GM23338 (cell line): ENCODE measurements around the gene OR1E2. TPM values are rescaled to one million over a fixed set of nuclear protein-coding genes. Genes with fewer than 3 reads are reported as not detected.

Experiments
- ATAC-seq: fragments of 200-7000 bp; cut with Tn5 transposase; 3 replicates; pipeline ENCODE4 v1.9.1; 2020
- DNase-seq: peaks from one replicate; pipeline ENCODE4 v3.0.0-alpha.2; 2015; ENCODE audit warnings: low spot score
- H2AFZ ChIP-seq: fragments of 200-600 bp; sonication (generic); 2 replicates; pipeline ENCODE4 v1.8.0; 2016; ENCODE audit warnings: antibody characterized with exemption, mild to moderate bottlenecking, moderate library complexity
- H3F3A ChIP-seq: fragments of 200-600 bp; sonication (generic); replicated peaks from 2 replicates; pipeline ENCODE4 v1.8.0; 2017; ENCODE audit warnings: antibody characterized with exemption, mixed run types, low read depth
- H3K27ac ChIP-seq: fragments of 200-600 bp; sonication (generic); 2 replicates; pipeline ENCODE4 v1.6.1; 2016; ENCODE audit warnings: low read depth
- H3K27me3 ChIP-seq: fragments of 200-600 bp; sonication (generic); 2 replicates; pipeline ENCODE4 v1.8.0; 2016; ENCODE audit warnings: mild to moderate bottlenecking, mixed run types, moderate library complexity; ENCODE audit not compliant: insufficient read depth
- H3K36me3 ChIP-seq: fragments of 200-600 bp; sonication (generic); 2 replicates; pipeline ENCODE4 v1.8.0; 2016; ENCODE audit warnings: mild to moderate bottlenecking; ENCODE audit not compliant: insufficient read depth
- H3K4me1 ChIP-seq: fragments of 200-600 bp; sonication (generic); 2 replicates; pipeline ENCODE4 v1.8.0; 2016; ENCODE audit warnings: mild to moderate bottlenecking, moderate library complexity; ENCODE audit not compliant: insufficient read depth
- H3K4me2 ChIP-seq: fragments of 200-600 bp; sonication (generic); 2 replicates; pipeline ENCODE4 v1.7.1; 2017; ENCODE audit warnings: mixed run types
- H3K4me3 ChIP-seq: fragments of 200-600 bp; sonication (generic); 2 replicates; pipeline ENCODE4 v1.6.1; 2016; ENCODE audit warnings: mixed run types
- H3K79me2 ChIP-seq: fragments of 200-600 bp; sonication (generic); replicated peaks from 2 replicates; pipeline ENCODE4 v1.8.0; 2017; ENCODE audit warnings: mild to moderate bottlenecking; ENCODE audit not compliant: insufficient read depth
- H3K9me2 ChIP-seq: fragments of 200-600 bp; sonication (generic); 2 replicates; pipeline ENCODE4 v1.8.0; 2017; ENCODE audit not compliant: insufficient read depth
- H4K20me1 ChIP-seq: fragments of 200-600 bp; sonication (generic); replicated peaks from 2 replicates; pipeline ENCODE4 v1.8.0; 2017; ENCODE audit warnings: mild to moderate bottlenecking; ENCODE audit not compliant: insufficient read depth
- H3K27ac Mint-ChIP-seq: 2 replicates; pipeline ENCODE4 v1.8.0; 2020; ENCODE audit warnings: inconsistent platforms, mild to moderate bottlenecking, moderate library complexity, mixed read lengths
- H3K27me3 Mint-ChIP-seq: 3 replicates; pipeline ENCODE4 v1.8.0; 2022; ENCODE audit warnings: low read depth, mild to moderate bottlenecking, moderate library complexity, mixed read lengths, inconsistent platforms; ENCODE audit not compliant: insufficient read depth, poor library complexity
- H3K36me3 Mint-ChIP-seq: 3 replicates; pipeline ENCODE4 v1.8.0; 2021; ENCODE audit warnings: low read depth, mild to moderate bottlenecking, inconsistent platforms, moderate library complexity, mixed read lengths
- H3K4me1 Mint-ChIP-seq: 3 replicates; pipeline ENCODE4 v1.8.0; 2020; ENCODE audit warnings: mild to moderate bottlenecking, inconsistent platforms, mixed read lengths
- H3K4me3 Mint-ChIP-seq: 3 replicates; pipeline ENCODE4 v1.8.0; 2021; ENCODE audit warnings: moderate library complexity, mild to moderate bottlenecking, inconsistent platforms, mixed read lengths
- H3K9me3 Mint-ChIP-seq: 3 replicates; pipeline ENCODE4 v1.8.0; 2020; ENCODE audit warnings: moderate library complexity, mild to moderate bottlenecking, inconsistent platforms, mixed read lengths
- CREB1 ChIP-seq: fragments of 250-450 bp; sonication (Bioruptor Pico); IDR thresholded peaks from 2 replicates; pipeline ENCODE4 v1.5.0; 2020; ENCODE audit warnings: low read depth, mild to moderate bottlenecking, moderate library complexity
- ETS1 ChIP-seq: IDR thresholded peaks from 2 replicates; pipeline ENCODE4 v1.6.1; 2016; ENCODE audit warnings: antibody characterized with exemption
- EZH2 ChIP-seq: fragments of 200-600 bp; sonication (generic); IDR thresholded peaks from one replicate; pipeline ENCODE4 v1.8.0; 2017; ENCODE audit warnings: antibody characterized with exemption, mild to moderate bottlenecking, low read depth; ENCODE audit not compliant: unreplicated experiment
- EZH2phosphoT487 ChIP-seq: fragments of 200-600 bp; sonication (generic); IDR thresholded peaks from one replicate; pipeline ENCODE4 v1.8.1; 2018; ENCODE audit warnings: antibody characterized with exemption; ENCODE audit not compliant: unreplicated experiment
- JUNB ChIP-seq: IDR thresholded peaks from one replicate; pipeline ENCODE4 v1.6.1; 2016; ENCODE audit warnings: antibody characterized with exemption; ENCODE audit not compliant: unreplicated experiment
- NANOG ChIP-seq: IDR thresholded peaks from 2 replicates; pipeline ENCODE4 v1.6.1; 2016; ENCODE audit warnings: antibody characterized with exemption, borderline replicate concordance
- POLR2AphosphoS5 ChIP-seq: IDR thresholded peaks from 2 replicates; pipeline ENCODE4 v1.6.1; 2016; ENCODE audit warnings: antibody characterized with exemption, low read depth
- STAT1 ChIP-seq: IDR thresholded peaks from one replicate; pipeline ENCODE4 v1.6.1; 2016; ENCODE audit warnings: antibody characterized with exemption; ENCODE audit not compliant: unreplicated experiment
- ZNF114 ChIP-seq: fragments of 250-450 bp; sonication (Bioruptor Pico); IDR thresholded peaks from 2 replicates; pipeline ENCODE4 v1.5.0; 2020; ENCODE audit warnings: mild to moderate bottlenecking, moderate library complexity
- ZNF331 ChIP-seq: fragments of 250-450 bp; sonication (Bioruptor Pico); IDR thresholded peaks from 2 replicates; pipeline ENCODE4 v1.5.0; 2020; ENCODE audit warnings: low read depth, mild to moderate bottlenecking, moderate library complexity
- ZNF462 ChIP-seq: fragments of 250-450 bp; sonication (Bioruptor Pico); IDR thresholded peaks from 2 replicates; pipeline ENCODE4 v1.5.0; 2020; ENCODE audit warnings: mild to moderate bottlenecking, moderate library complexity
- long read RNA-seq: library from polyadenylated mRNA; unstranded; transcript quantifications from one replicate; pipeline ENCODE4 v2.0.0, GENCODE V29; 2020; ENCODE audit not compliant: unreplicated experiment
- polyA plus RNA-seq: library from polyadenylated mRNA; unstranded; fragments of >200 nt; fragmentation: Nextera tagmentation; extraction: Ambion mirVana; gene quantifications from 2 replicates; pipeline ENCODE4 v1.2.1, GENCODE V29; 2016
- total RNA-seq: library from RNA; depleted of rRNA; stranded (reverse); fragments of >200 nt; shearing (Covaris generic); gene quantifications from 2 replicates; pipeline ENCODE4 v1.2.3, GENCODE V29; 2014; rRNA removed
- TF ChIP-seq, protein P1 (sequence below): IDR thresholded peaks from one replicate; pipeline ENCODE4 v1.6.1; 2018; ENCODE audit warnings: antibody characterized with exemption; ENCODE audit not compliant: unreplicated experiment
- TF ChIP-seq, protein P2 (sequence below), 2 experiments: fragments of 200-600 bp in 1 of 2; sonication (generic) in 1 of 2; conservative IDR thresholded peaks; 2 replicates each; pipeline versions ENCODE4 v1.5.1 to v1.6.1; 2016 to 2017; ENCODE audit warnings: antibody characterized with exemption in 2 of 2, low read depth in 2 of 2, mild to moderate bottlenecking in 2 of 2, moderate library complexity in 1 of 2

The OR1E2 gene, protein sequence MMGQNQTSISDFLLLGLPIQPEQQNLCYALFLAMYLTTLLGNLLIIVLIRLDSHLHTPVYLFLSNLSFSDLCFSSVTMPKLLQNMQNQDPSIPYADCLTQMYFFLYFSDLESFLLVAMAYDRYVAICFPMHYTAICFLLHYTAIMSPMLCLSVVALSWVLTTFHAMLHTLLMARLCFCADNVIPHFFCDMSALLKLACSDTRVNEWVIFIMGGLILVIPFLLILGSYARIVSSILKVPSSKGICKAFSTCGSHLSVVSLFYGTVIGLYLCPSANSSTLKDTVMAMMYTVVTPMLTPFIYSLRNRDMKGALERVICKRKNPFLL
- total RNA-seq (not detected in 2 replicates), polyA plus RNA-seq (not detected in 2 replicates)
- long read RNA-seq: 0 reads

GRCh38 chr17:3433741-3434140, at the start of gene OR1E2:
Gene OR1E2 (minus strand): TSS chr17:3433841. CDS start chr17:3433841, 0 bp downstream.
- ATAC-seq: no peak
- no peak within 1 kb of the TSS for H2AFZ ChIP-seq
- peaks cover 10% of the 10 kb centered on the region; the same call in 1 of the 2 replicates for H3K9me2 ChIP-seq
- no peaks in the 10 kb centered on the region for H3K27me3 ChIP-seq
- Mint-ChIP-seq H3K4me3 (no peak within 1 kb of the TSS), H3K9me3 (peaks cover 15% of the 10 kb centered on the region; the same call in 2 of the 3 replicates), H3K27ac (no peak within 1 kb of the TSS), H3K27me3 (peaks cover 4% of the 10 kb centered on the region), H3K4me1 (peaks cover 8% of the 10 kb centered on the region; the same call in 2 of the 3 replicates), H3K36me3 (no peaks in the 10 kb centered on the region)
- no peaks in the 10 kb centered on the region for H3K36me3 ChIP-seq
- H3K4me2 ChIP-seq: no peak within 1 kb of the TSS
- H3K27ac ChIP-seq: no peak within 1 kb of the TSS
- no peak for DNase-seq
- H3K4me1 ChIP-seq: peaks cover 12% of the 10 kb centered on the region
- H3K79me2 ChIP-seq: no peaks in the 10 kb centered on the region
- TF ChIP-seq, protein P1, sequence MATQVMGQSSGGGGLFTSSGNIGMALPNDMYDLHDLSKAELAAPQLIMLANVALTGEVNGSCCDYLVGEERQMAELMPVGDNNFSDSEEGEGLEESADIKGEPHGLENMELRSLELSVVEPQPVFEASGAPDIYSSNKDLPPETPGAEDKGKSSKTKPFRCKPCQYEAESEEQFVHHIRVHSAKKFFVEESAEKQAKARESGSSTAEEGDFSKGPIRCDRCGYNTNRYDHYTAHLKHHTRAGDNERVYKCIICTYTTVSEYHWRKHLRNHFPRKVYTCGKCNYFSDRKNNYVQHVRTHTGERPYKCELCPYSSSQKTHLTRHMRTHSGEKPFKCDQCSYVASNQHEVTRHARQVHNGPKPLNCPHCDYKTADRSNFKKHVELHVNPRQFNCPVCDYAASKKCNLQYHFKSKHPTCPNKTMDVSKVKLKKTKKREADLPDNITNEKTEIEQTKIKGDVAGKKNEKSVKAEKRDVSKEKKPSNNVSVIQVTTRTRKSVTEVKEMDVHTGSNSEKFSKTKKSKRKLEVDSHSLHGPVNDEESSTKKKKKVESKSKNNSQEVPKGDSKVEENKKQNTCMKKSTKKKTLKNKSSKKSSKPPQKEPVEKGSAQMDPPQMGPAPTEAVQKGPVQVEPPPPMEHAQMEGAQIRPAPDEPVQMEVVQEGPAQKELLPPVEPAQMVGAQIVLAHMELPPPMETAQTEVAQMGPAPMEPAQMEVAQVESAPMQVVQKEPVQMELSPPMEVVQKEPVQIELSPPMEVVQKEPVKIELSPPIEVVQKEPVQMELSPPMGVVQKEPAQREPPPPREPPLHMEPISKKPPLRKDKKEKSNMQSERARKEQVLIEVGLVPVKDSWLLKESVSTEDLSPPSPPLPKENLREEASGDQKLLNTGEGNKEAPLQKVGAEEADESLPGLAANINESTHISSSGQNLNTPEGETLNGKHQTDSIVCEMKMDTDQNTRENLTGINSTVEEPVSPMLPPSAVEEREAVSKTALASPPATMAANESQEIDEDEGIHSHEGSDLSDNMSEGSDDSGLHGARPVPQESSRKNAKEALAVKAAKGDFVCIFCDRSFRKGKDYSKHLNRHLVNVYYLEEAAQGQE: no peak
- TF ChIP-seq ZNF114 (CRISPR knock-in tag): no peak
- no peak for TF ChIP-seq NANOG
- no peak for TF ChIP-seq ZNF331
- TF ChIP-seq, protein P2, sequence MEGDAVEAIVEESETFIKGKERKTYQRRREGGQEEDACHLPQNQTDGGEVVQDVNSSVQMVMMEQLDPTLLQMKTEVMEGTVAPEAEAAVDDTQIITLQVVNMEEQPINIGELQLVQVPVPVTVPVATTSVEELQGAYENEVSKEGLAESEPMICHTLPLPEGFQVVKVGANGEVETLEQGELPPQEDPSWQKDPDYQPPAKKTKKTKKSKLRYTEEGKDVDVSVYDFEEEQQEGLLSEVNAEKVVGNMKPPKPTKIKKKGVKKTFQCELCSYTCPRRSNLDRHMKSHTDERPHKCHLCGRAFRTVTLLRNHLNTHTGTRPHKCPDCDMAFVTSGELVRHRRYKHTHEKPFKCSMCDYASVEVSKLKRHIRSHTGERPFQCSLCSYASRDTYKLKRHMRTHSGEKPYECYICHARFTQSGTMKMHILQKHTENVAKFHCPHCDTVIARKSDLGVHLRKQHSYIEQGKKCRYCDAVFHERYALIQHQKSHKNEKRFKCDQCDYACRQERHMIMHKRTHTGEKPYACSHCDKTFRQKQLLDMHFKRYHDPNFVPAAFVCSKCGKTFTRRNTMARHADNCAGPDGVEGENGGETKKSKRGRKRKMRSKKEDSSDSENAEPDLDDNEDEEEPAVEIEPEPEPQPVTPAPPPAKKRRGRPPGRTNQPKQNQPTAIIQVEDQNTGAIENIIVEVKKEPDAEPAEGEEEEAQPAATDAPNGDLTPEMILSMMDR (conservative IDR thresholded peaks at IDR 0.05; ENCODE audit: low read depth in 2 of 2): no peak
- TF ChIP-seq ETS1: no peak
- TF ChIP-seq EZH2phosphoT487: no peak
- TF ChIP-seq ZNF462: no peak
- TF ChIP-seq JUNB: no peak
- TF ChIP-seq EZH2: no peak
- no peak for TF ChIP-seq CREB1 (CRISPR knock-in tag)
- no peak for TF ChIP-seq POLR2AphosphoS5
- no peak for TF ChIP-seq STAT1
- no peaks in the 10 kb centered on the region for H3F3A ChIP-seq
- no peaks in the 10 kb centered on the region for H4K20me1 ChIP-seq
- no peak within 1 kb of the TSS for H3K4me3 ChIP-seq
